ENCODE data around the gene ANKRD6.
A peak's percentile ranks its signal among the peaks of the same experiment; 100 is the strongest.

The ANKRD6 gene

DNA sequence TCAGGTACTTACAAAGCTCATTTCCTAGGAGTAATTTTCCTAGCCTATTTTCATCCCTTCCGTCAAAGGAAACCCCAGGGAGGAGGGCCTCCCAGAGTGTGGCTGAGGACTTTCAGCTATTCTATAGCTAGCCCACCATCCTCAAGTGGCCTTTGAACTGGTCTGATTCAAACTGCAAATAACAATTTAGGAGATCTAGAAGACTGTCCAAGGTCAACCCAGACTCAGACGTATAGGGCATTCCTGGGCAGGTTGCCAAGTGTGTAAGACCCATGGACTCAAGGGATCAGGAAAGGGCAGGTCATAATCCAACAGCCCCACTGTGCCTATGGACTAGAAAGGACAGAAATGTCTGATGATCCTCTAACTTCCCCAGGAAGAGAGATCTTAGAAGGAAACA is 18.7 kb upstream of the ANKRD6 start:
- DNase-seq = no peak

DNA sequence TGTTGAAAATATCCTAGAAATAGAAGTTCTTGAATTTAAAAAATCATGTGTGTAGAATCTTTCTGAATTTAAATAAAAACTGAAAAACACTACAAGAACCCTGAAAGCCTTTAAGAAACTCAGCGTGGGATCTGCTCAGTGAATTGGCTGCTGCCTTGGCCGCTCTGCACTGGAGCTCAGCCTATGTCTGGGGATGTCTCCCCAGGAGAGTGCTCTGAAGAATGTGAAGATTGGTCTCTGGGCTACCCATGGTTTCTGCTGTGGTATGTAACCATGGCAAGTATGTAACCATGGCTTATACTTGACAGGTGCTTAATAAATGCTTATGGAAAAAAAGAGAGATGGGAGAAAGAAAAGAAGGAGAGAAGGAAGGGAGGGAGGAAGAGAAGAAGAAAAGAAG is 17.8 kb upstream of the ANKRD6 start:
- DNase-seq = no peak

DNA sequence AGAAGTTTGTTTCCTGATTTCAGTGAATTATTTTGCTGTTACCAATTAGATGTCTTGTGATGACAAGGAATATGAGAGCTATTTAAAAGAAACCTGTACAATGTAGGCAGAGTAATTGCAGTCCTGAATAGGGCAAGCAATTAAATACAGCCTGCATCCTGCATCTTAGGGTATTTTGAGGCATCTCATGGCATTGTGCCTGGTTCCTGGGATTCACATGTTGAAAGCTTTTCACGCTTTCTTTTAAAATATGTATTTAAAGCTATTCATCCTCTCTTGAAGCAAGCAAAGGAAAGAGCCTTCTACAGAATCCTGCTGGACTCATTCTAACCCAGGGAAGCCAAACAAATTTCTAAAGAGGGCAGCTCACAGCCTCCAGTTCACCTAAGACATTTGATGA is 16.2 kb upstream of the ANKRD6 start:
- no peak for DNase-seq

DNA sequence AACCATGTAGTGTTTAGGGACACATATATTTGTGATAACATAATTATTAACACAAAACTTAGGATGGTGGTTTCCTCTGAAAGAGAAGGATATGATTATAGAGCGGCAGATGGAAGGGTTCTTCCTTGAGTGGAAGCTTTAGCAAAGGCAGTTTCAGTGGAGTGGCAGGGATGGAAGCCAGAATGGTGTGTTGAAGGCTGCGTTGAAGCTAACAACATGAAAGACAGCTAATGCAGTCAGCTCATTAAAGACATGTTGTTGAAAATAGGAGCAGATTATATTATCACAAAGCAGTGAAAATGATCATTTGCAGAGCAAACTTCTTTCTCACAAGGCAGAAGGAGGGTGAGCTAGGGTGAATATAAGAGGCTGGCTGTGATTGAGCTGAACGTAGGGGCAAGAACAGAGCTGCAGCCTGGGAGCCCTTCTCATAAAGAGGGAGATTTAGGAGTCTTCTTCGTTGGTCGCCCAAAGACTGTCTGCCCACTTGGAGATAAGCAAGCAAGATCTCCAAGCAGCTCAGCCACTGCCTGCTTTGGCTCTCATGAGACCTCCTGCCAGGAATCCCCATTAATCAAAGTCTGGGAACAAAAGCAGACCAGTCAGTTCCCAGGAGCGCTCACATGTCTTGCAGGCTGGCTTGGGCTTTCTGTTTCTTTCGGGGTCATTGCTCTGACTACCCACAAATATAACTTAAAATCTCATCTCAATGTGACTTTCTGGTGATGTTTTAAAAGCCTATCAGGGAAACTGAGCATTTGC is 2.6 kb upstream of the ANKRD6 start:
- no peak for DNase-seq

DNA sequence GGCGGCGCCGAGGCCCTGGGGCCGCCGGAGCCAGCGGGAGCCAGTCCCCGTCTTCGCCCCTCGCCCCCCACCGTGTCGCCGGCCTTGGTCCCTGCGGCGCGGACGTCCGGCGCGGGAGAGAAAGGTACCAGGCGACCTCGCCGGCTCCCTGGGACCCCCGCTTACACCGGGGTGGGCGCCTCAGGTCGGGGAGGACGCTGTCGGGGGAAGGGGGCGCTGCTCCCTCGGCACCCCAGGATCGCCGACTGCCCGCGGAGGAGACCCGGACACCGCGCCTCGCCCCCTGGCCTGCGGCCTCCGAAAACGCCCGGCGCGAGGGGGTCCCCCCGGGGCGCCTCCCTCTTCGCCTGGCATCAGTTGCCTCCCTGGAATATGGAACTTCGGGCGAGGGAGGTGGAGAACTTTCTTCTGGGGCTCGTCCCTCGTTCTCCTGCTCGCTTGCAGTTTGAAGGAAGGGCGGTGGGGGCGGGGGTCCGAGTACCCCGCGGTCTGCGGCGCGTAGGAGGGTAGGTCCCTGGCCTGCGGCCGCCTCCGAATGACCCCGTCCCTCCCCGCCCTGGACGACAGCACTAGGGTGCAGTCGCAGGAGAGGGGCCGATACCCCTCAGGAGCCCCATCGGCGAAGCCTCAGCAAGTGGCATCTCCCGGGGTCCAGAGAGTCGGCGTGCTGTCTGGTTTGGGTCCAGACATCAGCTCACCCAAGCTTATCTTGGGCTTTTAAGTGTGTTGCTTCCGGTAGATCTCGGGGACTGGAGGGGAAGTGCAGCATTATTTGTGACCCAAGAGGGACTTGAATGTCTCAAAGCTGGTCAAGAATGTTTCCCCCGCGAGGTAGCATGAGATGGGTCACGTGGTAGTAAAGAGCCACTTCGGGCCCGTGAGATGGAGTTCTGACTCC is 549 bp downstream of the ANKRD6 start:
- DNase-seq = peak in 1 of 2 donors; percentile 15

DNA sequence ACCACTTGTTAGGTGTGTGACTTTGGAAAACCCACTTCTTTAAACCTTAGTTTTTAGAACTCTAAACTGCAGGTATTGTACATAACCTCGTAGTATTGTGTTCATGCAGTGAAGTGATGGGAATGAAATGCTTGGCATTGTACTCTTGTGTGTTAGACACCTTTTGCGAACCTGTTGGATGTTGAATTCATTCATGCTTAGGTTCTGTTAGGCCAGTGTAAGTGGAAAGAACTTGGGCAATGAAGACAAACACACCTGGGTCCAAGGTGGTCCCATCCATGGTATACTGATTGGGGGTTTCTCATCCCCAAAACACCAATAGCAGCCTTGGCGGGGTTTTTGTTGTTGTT is 1.2 kb downstream of the ANKRD6 start:
- no peak for DNase-seq

DNA sequence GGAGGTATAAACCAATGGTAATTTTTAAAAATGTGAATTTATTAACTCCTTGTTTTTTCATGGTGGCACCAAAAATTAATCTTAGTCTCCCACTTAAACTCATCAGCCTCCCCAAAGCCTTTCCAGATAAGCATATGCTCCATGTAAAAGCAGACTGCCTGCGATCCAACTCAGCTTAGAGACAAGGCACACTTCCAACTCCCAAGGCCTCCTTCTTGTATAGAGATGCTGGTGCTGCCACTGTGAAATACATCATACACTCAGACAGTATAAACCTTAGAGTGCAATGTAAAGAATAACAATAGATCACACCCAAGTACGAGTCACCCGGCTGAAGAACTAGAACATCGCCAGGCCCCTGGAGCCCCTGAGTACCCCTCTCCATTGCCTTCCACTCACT is 2.0 kb downstream of the ANKRD6 start:
- no peak for DNase-seq

DNA sequence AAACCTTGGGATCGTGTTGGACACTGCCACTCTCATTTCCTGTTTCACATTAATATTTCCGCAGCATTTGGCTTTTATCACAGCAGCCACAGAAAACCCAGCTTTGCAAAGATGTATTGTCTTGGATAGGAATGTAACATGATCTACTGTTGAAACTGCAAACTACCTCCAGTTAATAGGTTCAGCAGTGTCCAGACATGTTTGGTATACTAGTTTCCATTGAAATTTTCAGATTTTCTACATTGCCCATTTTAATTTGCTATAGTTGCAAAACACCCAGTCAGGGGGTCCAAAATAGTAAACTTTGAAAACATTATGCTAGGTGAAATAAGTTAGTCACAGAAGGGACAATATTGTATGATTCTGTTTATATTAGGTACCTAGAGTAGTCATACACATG is 3.3 kb downstream of the ANKRD6 start:
- no peak for DNase-seq

DNA sequence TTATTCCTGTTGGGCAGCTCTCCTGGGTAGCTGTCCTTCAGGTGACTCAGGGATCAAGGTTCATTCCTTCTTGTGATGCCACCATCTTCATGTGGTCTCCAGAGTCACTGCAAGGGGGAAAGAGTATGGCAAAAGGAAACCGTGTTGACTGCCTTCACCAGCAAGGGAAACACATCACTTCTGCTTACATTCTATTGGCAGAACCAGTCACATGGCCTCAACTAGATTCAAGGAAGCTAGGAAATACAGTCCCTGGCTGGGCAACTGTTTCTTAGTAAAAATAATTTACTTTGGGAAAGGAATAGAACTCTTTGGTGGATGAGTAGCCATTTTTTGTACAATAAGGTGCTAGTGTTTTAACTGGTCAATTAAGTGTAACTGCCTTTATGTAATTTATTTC is 5.3 kb downstream of the ANKRD6 start:
- DNase-seq = no peak

DNA sequence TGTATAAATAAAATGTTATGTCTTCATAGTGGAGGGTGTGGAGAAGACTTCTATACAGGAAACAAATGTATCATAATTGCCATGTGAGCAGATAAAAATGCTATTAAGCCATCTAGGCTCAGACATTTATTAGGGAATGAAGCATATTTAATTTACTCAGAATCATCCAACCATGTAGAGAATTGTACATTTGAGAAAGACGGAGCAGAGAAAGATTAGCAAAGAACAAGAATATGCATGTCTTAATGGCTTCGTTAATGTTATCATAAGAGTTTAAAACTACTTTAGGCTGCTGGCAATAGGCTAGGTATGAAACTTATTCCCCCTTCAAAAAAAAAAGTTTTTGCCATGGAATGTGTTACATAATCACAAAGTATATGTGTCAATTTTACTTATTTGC is 6.1 kb downstream of the ANKRD6 start:
- no peak for DNase-seq

DNA sequence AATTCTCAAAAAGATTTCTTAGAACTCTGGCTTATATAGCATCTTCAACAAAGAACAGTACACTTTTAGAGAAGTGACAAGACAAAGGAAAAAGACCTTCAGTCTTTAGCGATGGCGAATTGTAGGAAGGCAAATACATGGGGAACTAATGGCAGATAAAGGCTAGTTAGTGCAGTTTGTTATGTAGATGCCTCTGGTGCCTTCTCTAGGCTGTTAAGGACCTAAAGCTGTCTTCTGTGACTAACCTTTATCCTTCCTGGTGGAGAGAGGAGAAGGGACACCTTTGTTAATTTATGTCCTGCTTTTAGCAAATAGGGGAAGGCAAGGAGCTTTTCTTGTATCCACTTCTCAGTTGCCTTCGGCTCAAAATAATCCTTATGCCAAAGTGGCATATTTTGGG is 7.2 kb downstream of the ANKRD6 start:
- DNase-seq = no peak

DNA sequence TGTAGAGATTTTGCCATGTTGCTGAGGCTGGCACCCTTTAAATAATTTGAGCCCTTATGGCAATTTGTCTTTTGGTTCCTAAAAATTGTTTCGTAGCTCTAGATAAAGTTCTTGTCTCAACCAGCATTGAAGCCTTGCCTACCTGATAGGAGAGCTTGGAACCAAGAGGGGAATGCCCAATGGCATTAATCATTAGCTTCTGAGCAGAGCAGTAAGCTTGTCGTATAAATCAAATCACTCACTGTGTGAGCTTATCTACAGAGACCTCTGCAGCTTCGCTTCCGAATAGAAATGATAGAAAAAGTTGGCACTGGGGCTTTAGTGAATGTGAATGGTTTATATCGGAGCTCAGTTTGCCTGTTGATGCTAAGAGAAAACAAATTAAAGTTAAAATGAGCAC is 10.7 kb downstream of the ANKRD6 start:
- no peak for DNase-seq

DNA sequence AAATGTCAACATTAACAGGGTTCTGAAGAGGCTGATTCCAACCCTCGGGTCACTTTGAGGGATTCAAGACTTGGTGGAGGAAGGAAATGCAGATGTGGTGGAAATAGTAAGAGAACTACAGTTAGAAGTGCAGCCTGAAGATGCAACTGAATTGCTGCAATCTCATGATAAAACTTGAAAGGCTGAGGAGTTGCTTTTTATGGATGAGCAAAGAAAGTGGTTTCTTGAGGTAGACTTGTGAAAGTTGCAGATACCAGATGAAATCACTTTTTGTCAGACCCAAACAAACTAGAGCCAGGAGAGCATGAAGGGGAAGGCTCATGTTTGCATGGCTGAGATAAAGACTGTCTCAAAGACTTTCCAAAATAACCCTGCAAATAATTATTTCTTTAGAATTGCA is 16.2 kb downstream of the ANKRD6 start:
- DNase-seq = no peak

DNA sequence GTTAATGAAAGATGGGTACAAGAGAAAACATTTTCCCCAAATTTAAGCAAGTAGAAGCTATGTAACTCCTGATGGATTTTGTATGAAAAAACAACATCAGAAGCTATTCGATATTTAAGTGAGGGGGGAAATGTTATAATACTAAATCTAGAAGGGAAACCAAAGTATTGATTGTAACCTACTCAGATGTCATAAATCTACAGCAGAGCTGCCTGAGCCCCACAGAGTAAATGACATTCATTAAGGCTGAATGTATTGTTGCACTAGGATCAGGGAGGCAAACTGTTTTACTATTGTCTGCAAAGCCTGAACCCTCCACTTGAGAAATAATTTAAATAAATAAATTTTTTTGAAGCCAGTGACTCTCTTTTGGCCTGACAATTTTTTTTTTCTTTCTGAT is 19.3 kb downstream of the ANKRD6 start:
- no peak for DNase-seq

DNA sequence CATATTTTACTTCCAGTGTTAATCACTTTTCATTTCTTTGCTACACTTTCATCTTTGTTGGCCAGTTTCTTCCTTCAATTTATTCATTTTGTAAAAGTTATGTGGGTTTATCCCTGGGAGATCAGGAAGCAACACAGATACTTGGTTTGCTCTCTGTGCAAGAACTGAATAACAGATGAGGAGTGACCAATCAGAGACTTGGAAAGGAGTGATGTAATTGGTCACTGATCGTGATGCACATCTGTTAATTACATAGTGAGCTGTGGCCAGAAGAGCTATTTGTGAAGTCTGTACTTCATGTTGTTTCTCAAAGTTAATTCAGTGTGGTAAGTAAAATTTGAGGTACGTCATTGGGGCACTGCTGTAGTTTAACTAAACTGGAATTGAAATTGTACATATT is 21.3 kb downstream of the ANKRD6 start:
- no peak for DNase-seq

DNA sequence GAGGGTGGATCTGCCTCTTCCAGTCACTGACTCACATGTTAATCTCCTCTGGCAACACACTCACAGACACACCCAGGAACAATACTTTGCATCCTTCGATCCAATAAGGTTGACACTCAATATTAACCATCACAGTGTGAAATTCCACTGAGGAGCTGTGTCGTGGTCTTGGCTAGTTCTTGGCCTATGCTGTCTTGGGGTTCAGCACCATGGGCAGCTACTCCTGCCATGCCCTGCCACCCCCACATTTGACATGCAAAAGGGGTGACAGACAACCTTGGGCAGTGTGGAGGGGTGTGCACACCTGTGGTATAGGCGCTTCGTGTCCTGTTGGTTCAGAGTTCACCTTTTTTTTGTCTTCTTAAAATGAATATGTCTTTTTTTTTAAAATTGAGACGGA is 25.8 kb downstream of the ANKRD6 start:
- no peak for DNase-seq

DNA sequence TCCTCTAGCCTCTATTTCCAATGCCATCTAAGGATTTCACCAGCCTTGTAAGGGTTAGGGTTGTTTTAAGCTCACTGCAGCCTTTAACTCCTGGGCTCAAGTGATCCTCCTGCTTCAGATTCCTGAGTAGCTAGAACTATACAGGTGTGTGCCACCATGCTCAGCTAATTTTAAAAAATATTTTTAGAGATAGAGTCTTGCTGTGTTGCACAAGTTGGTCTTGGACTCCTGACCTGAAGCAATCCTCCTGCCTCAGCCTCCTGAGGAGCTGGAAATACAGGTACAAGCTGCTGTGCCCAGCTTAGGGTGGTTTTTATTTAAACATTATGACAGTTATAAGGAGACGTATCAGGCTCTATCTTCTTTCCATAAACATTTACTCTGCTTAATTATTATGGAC is 26.5 kb downstream of the ANKRD6 start:
- no peak for DNase-seq

DNA sequence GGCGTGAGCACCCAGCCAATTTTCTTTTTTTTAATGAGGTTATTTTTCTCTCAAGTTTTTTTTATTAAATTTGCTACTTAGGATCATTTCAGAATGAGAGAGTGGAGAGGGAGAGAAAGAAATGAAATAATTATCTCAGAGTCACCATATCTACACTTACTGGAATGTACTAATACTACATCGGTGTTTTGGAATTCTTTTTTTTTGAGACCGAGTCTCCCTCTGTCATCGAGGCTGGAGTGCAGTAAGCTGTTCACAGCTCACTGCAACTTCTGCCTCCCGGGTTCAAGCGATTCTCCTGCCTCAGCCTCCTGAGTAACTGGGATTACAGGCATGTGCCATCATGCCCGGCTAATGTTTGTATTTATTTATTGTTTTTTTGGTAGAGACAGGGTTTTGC is 27.8 kb downstream of the ANKRD6 start:
- no peak for DNase-seq

DNA sequence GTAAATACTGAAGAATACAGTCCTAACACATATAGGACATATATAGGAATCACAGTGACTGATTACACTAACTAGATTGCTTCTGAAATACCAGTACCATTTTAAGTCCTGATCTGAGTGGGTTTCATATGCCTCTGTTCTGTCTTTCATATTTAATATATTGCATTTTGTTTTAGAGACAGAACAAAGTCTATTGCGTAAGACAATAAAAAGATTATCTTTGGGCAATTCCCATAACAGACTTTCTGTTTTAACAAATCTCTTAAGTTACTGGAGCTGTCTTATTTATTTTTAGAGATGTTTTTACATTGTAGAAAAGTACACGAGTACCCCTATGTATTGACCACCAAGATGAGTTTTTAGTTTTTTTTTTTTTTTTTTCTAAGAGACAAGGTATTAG is 29.6 kb downstream of the ANKRD6 start:
- DNase-seq = no peak

DNA sequence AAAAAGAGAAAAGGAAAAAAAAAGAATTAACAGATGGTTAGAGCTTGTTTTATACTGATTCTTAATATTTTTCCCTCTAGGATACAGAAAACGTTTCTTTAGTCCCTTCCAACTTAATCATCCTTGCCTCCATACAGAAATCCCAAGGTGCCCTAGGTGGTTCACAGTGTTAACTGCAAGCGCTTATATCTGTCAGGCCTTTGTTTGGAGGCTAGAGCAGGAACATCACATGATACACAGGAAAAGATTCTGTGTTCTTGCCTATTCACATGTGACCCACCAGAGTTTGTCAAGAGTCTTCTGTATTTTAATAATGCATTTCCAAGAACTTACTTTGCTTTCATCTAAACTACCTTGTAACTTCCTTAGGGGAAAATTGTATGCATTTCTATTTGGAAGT is 31.3 kb downstream of the ANKRD6 start:
- DNase-seq = no peak

DNA sequence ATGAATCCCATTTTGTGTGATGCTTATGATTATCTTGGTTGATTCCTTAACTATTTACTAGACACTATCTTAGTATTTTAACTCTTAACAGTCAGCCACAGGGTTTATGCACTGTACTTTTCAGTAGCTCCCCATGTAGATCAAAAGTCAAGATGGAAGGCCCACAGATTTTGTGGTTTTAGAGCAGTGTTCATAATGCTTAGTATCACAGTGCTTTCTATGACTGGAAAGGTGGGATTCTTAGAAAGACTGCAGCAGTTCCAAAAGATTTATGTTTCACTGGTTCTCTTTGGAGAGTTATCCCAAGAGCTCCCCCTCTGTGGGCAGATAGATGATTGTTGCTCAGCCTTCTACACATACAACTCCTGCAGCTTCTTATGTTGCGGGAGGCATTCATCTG is 34.5 kb downstream of the ANKRD6 start:
- no peak for DNase-seq

DNA sequence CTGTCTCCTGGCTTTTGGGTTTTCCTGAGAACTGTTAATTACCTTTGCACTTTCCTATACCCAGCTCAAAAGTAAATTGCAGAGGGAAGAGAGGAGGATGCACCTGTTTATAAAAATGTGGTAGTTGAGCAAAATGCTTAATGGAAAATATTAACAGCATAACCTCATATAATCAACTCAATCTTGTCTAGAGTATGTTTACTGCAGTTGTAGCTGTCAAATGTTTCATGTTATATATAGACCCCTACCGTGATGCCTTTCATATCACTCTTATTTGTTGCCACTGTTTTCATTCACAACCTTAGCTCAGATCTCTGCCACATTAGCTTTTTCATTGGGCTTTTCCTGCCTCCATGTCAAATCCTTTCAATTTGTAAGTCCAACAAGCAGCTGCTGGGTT is 36.0 kb downstream of the ANKRD6 start:
- DNase-seq = no peak

DNA sequence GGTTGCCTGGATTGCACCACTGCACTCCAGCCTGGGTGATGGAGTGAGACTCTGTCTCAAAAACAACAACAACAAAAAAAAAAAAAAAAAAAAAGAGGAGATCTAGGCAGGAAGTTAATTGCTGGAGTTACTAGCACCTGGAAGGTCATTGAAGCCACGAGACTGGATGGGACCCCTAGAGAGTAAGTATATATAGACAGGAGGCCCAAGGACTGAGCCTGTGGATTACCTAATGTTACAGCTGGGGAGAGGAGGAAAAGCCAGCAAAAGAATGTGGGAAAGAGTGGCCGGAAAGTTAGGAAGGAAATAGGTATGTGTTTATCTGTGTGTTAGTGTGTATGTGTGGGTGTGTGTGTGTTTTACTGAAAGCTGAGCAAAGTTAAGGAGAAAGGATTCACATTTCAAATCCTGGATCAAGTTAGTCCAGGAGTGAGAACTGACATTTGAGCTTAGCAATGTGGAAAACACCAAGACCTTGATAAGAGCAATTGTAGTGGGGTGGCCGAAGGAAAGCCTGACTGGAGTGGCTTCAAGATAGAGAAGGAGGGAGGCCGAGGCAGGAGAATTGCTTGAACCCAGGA is 38.4 kb downstream of the ANKRD6 start:
- no peak for DNase-seq

DNA sequence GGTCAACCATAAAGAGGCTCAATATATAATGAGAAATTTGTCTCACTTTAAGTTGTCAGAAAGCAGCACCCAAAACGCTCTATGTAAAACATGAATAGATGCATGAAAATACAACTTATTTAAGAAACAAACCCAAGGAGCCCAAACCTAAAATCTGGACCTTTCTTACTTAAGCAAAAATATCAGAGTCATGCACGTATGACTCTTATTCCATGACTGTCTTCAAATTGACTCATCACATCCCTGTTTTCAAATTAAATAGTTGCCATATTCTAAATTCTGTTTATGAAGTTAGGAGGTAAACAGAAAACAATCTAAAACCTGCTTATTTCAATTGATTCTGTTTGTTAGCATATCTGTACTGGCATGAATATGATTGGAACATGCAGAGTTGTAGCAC is 42.1 kb downstream of the ANKRD6 start:
- DNase-seq = no peak
